Measurements from ENCODE around the gene FBXL17.

The FBXL17 gene

GRCh38 chr5:108260858-108261170, 121.1 kb downstream of the FBXL17 start:
- H3K79me2 ChIP-seq (ENCODE audit: insufficient read depth, low read length) = no peaks in the 10 kb centered on the region
- no peak overlapping the region for H3K4me2 ChIP-seq (ENCODE audit: low read depth, low read length, poor library complexity, severe bottlenecking)
- H2AFZ ChIP-seq (ENCODE audit: low read length) = no peak overlapping the region
- H3K27me3 ChIP-seq (ENCODE audit: insufficient read depth, low read length, poor library complexity, severe bottlenecking) = no peaks in the 10 kb centered on the region
- H3K4me3 ChIP-seq (ENCODE audit: low read length, poor library complexity, severe bottlenecking) = no peak overlapping the region
- H3K9me2 ChIP-seq (replicated peaks; ENCODE audit: low read depth, low read length) = no peaks in the 10 kb centered on the region
- no peak for TF ChIP-seq EZH2phosphoT487 (IDR thresholded peaks at IDR 0.05; ENCODE audit: borderline replicate concordance)
- no peak for TF ChIP-seq CTCF (conservative IDR thresholded peaks at IDR 0.05; ENCODE audit: low read length)
- H3K9me3 ChIP-seq (ENCODE audit: insufficient read depth, low read depth, low read length) = no peaks in the 10 kb centered on the region
- H3K4me1 ChIP-seq (ENCODE audit: insufficient read depth, low read length, poor library complexity, severe bottlenecking) = no peaks in the 10 kb centered on the region
- H3K36me3 ChIP-seq (ENCODE audit: insufficient read depth, low read length) = no peaks in the 10 kb centered on the region
- H4K20me1 ChIP-seq (ENCODE audit: insufficient read depth, low read length, poor library complexity, severe bottlenecking) = no peaks in the 10 kb centered on the region
- no peak overlapping the region for H3K9ac ChIP-seq (ENCODE audit: low read depth, low read length, poor library complexity, severe bottlenecking)
- no peaks in the 10 kb centered on the region for H3F3A ChIP-seq (ENCODE audit: low read depth)

- H3K9me3 ChIP-seq (ENCODE audit: insufficient read depth, low read depth, low read length) = no peaks in the 10 kb centered on the region
- H3F3A ChIP-seq (ENCODE audit: low read depth) = no peaks in the 10 kb centered on the region
- peak; percentile 79 for TF ChIP-seq CTCF (conservative IDR thresholded peaks at IDR 0.05; ENCODE audit: low read length)
- no peak for TF ChIP-seq EZH2phosphoT487 (IDR thresholded peaks at IDR 0.05; ENCODE audit: borderline replicate concordance)
- no peak overlapping the region for H3K4me2 ChIP-seq (ENCODE audit: low read depth, low read length, poor library complexity, severe bottlenecking)
- H3K9ac ChIP-seq (ENCODE audit: low read depth, low read length, poor library complexity, severe bottlenecking) = no peak overlapping the region
- no peaks in the 10 kb centered on the region for H3K9me2 ChIP-seq (replicated peaks; ENCODE audit: low read depth, low read length)
- H3K79me2 ChIP-seq (ENCODE audit: insufficient read depth, low read length) = no peaks in the 10 kb centered on the region
- no peaks in the 10 kb centered on the region for H3K4me1 ChIP-seq (ENCODE audit: insufficient read depth, low read length, poor library complexity, severe bottlenecking)
- H4K20me1 ChIP-seq (ENCODE audit: insufficient read depth, low read length, poor library complexity, severe bottlenecking) = no peaks in the 10 kb centered on the region
- no peaks in the 10 kb centered on the region for H3K27me3 ChIP-seq (ENCODE audit: insufficient read depth, low read length, poor library complexity, severe bottlenecking)
- H2AFZ ChIP-seq (ENCODE audit: low read length) = no peak overlapping the region
- no peaks in the 10 kb centered on the region for H3K36me3 ChIP-seq (ENCODE audit: insufficient read depth, low read length)
- H3K4me3 ChIP-seq (ENCODE audit: low read length, poor library complexity, severe bottlenecking) = no peak overlapping the region
Measured at GRCh38 chr5:108260117-108260857, 121.6 kb downstream of the FBXL17 start.

GRCh38 chr5:108259306-108259705, 122.6 kb downstream of the FBXL17 start:
- H3K27me3 ChIP-seq (ENCODE audit: insufficient read depth, low read length, poor library complexity, severe bottlenecking) = no peaks in the 10 kb centered on the region
- no peak overlapping the region for H3K4me3 ChIP-seq (ENCODE audit: low read length, poor library complexity, severe bottlenecking)
- no peak overlapping the region for H3K9ac ChIP-seq (ENCODE audit: low read depth, low read length, poor library complexity, severe bottlenecking)
- TF ChIP-seq CTCF (conservative IDR thresholded peaks at IDR 0.05; ENCODE audit: low read length) (no peak), EZH2phosphoT487 (IDR thresholded peaks at IDR 0.05; ENCODE audit: borderline replicate concordance) (no peak)
- H3F3A ChIP-seq (ENCODE audit: low read depth) = no peaks in the 10 kb centered on the region
- H3K4me2 ChIP-seq (ENCODE audit: low read depth, low read length, poor library complexity, severe bottlenecking) = no peak overlapping the region
- H3K4me1 ChIP-seq (ENCODE audit: insufficient read depth, low read length, poor library complexity, severe bottlenecking) = no peaks in the 10 kb centered on the region
- H3K79me2 ChIP-seq (ENCODE audit: insufficient read depth, low read length) = no peaks in the 10 kb centered on the region
- H2AFZ ChIP-seq (ENCODE audit: low read length) = no peak overlapping the region
- H3K9me2 ChIP-seq (replicated peaks; ENCODE audit: low read depth, low read length) = no peaks in the 10 kb centered on the region
- no peaks in the 10 kb centered on the region for H3K9me3 ChIP-seq (ENCODE audit: insufficient read depth, low read depth, low read length)
- no peaks in the 10 kb centered on the region for H4K20me1 ChIP-seq (ENCODE audit: insufficient read depth, low read length, poor library complexity, severe bottlenecking)
- no peaks in the 10 kb centered on the region for H3K36me3 ChIP-seq (ENCODE audit: insufficient read depth, low read length)
